Erythroblast (primary cell): ENCODE measurements around the gene BSN.

Experiments used
- GATA1 ChIP-seq: IDR thresholded peaks from 2 replicates; pipeline ENCODE4 v1.6.1; 2011; ENCODE audit warnings: low read depth, mild to moderate bottlenecking, control low read depth, low read length, moderate library complexity
- POLR2A ChIP-seq: IDR thresholded peaks from 2 replicates; pipeline ENCODE4 v1.6.1; 2011; ENCODE audit warnings: mild to moderate bottlenecking, low read length

DNA sequence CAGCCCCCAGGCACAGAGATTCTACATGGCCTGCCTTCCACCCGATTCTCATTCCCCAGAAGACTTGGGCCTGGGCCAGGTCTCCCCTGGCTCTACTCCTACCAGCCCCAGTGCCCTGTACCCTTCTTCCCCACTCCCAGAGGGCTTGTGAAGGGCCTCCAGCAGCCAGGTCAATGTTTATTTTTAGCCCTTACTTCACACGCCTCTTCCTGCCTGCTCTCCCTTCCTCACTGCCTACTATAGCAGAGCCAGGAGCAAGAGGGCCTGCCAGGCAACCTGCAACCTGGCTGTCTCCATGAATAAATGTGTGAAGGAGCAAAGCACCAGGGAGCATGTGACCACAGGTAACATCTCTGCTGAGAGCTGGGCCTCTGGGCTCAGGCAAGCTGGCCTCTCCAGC lies 93.5 kb downstream of the BSN start:
- no peak for TF ChIP-seq POLR2A
- no peak for TF ChIP-seq GATA1
